ENCODE data around the gene FMO5.

Gene FMO5

DNA sequence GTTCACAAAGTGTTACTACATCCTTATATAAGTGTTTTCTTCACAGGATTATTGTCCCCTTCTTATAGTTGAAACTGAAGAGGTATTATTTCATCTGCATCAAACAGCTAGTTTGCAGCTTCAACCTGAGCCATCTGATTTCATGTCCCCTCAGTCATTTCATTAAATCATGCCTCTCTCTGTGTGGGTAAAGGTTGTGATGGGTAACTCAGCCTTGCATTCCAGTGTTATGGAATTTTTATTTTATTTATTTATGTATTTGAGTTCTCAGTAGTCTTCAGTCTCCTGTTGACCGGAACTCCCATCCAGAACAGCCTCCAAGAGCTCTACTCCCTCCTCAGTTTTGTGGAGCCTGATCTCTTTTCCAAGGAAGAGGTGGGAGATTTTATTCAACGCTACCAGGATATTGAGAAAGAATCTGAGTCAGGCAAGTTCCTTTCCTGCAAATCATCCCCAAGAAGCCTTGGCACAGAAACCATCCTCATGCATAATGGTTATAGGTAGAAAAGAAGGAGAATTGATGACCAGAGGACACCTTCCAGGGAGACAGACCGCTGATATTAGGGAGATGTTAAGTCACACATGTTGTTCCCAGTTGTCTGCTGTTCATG, 39.1 kb upstream of the FMO5 start:
- no peak overlapping the region for H3K4me3 ChIP-seq (ENCODE audit: low read depth, low read length)
- in situ Hi-C loops (cut with HindIII; ENCODE audit: low sequenced_read_pairs) = no loop called here
- peak; percentile 62 for DNase-seq (ENCODE audit: low read depth, low spot score)
- TF ChIP-seq, protein P1, sequence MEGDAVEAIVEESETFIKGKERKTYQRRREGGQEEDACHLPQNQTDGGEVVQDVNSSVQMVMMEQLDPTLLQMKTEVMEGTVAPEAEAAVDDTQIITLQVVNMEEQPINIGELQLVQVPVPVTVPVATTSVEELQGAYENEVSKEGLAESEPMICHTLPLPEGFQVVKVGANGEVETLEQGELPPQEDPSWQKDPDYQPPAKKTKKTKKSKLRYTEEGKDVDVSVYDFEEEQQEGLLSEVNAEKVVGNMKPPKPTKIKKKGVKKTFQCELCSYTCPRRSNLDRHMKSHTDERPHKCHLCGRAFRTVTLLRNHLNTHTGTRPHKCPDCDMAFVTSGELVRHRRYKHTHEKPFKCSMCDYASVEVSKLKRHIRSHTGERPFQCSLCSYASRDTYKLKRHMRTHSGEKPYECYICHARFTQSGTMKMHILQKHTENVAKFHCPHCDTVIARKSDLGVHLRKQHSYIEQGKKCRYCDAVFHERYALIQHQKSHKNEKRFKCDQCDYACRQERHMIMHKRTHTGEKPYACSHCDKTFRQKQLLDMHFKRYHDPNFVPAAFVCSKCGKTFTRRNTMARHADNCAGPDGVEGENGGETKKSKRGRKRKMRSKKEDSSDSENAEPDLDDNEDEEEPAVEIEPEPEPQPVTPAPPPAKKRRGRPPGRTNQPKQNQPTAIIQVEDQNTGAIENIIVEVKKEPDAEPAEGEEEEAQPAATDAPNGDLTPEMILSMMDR (IDR thresholded peaks at IDR 0.05; ENCODE audit: low read depth, low read length) = no peak

- DNase-seq (ENCODE audit: low read depth, low spot score) = no peak
- TF ChIP-seq, protein P1 (IDR thresholded peaks at IDR 0.05; ENCODE audit: low read depth, low read length) = no peak
- in situ Hi-C loops (cut with HindIII; ENCODE audit: low sequenced_read_pairs) = no loop called here
- H3K4me3 ChIP-seq (ENCODE audit: low read depth, low read length) = no peak overlapping the region
Measured at GRCh38 chr1:147260956-147261355, 35.8 kb upstream of the FMO5 start.

DNA sequence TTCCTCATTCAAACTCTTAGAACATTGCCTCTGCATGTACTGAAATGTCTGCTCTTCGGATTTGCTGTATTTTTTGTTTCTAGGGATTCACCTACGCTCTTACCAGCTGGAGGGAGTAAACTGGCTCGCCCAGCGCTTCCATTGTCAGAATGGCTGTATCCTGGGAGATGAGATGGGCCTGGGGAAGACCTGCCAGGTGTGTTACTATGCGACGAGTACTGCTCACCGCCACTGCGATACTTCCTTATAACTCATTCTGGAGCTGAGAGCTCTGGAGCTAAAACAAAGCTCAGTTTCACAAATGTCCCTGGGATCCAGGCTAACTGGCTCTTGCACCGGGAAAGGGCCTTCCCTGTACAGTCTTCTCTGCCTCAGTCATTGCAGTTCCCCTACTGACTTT, 27.4 kb upstream of the FMO5 start:
- in situ Hi-C loops (cut with HindIII; ENCODE audit: low sequenced_read_pairs) = no loop called here
- H3K4me3 ChIP-seq (ENCODE audit: low read depth, low read length) = no peak overlapping the region
- no peak for DNase-seq (ENCODE audit: low read depth, low spot score)
- TF ChIP-seq, protein P1 (IDR thresholded peaks at IDR 0.05; ENCODE audit: low read depth, low read length) = no peak

DNA sequence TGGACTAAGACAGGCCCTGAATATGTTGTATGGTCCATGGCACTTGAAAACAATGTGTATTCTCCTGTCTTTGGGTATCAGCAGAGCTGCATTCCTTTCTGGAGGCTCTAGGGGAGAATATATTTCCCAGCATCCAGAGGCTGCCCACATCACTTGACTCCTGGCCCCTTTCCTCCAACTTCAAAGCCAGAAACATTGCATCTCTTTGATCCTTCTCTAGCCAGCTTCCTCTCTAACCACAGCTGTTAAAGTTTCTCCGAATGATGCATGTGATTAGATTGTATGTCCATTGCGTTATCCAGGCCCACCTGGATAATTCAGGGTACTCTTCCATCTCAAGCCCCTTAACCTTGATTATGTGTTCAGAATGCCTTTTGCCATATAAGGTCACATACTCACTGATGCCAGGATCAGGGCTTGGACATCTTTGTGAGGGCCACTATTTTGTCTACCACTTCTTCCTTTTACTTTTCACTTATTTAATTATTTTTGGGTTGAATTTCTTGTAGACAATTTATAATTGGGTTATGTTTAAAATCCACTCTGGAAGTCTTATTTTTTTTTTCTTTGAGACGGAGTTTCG, 22.6 kb upstream of the FMO5 start:
- in situ Hi-C loops (cut with HindIII; ENCODE audit: low sequenced_read_pairs) = no loop called here
- peak; percentile 32 for DNase-seq (ENCODE audit: low read depth, low spot score)
- TF ChIP-seq, protein P1 (IDR thresholded peaks at IDR 0.05; ENCODE audit: low read depth, low read length) = no peak
- no peak overlapping the region for H3K4me3 ChIP-seq (ENCODE audit: low read depth, low read length)

DNA sequence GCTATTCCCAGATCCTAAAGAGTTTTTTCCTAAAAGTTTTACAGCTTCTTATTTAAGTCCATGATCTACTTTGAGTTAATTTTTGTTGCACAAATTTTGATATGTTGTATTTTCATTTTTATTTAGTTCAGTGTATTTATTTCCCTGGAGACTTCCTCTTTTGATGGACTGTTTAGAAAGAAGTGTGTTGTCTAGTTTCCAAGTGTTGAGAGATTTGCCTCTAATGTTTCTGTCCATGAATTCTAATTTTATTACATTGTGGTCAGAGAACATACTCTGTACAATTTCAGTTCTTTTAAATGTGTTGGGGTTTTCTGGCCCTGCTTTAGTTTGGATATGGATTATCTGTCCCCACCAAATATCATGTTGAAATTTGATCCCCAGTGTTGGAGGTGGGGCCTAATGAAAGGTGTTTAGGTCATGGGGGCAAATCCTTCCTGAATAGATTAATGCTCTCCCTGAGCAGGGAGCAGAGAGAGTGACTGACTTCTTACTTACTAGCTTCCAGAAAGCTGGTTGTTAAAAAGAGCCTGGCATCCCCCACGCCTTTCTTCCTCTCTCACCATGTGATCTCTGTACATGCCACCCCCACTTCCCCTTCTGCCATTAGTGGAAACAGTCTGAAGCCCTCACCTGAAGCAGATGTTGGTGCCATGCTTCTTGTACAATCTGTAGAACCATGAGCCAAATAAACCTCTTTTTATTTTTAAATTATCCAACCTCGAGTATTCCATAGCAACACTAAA, 21.9 kb upstream of the FMO5 start:
- TF ChIP-seq, protein P1 (IDR thresholded peaks at IDR 0.05; ENCODE audit: low read depth, low read length) = no peak
- no peak for DNase-seq (ENCODE audit: low read depth, low spot score)
- in situ Hi-C loops (cut with HindIII; ENCODE audit: low sequenced_read_pairs) = no loop called here
- no peak overlapping the region for H3K4me3 ChIP-seq (ENCODE audit: low read depth, low read length)

- in situ Hi-C loops (cut with HindIII; ENCODE audit: low sequenced_read_pairs) = no loop called here
- no peak overlapping the region for H3K4me3 ChIP-seq (ENCODE audit: low read depth, low read length)
- TF ChIP-seq, protein P1 (IDR thresholded peaks at IDR 0.05; ENCODE audit: low read depth, low read length) = no peak
- DNase-seq (ENCODE audit: low read depth, low spot score) = no peak
Measured at GRCh38 chr1:147246044-147246690, 21.0 kb upstream of the FMO5 start.

Data from astrocyte of the spinal cord (primary cell).